CD4-positive, alpha-beta T cell (primary cell): ENCODE results near the gene RPUSD3. TPM values are rescaled to one million over a fixed set of nuclear protein-coding genes. Genes with fewer than 3 reads are reported as not detected.

Source experiments
- ATAC-seq: fragments of 200-7000 bp; cut with Tn5 transposase; one replicate; pipeline ENCODE4 v1.10.0; 2022; ENCODE audit warnings: mild to moderate bottlenecking; ENCODE audit not compliant: poor library complexity
- CTCF ChIA-PET: fragments of 350-600 bp; sonication (Branson Sonifier 250); formaldehyde crosslinking; loops from one replicate; lab custom pipeline; 2021; ENCODE audit warnings: antibody characterized with exemption, inconsistent platforms; lab: Charles Lee
- POLR2A ChIA-PET: fragments of 350-600 bp; sonication (Branson Sonifier 250); formaldehyde crosslinking; loops from one replicate; lab custom pipeline; 2021; ENCODE audit warnings: antibody characterized with exemption, inconsistent platforms; lab: Charles Lee
- DNase-seq, 14 experiments: peaks; one replicate each; pipeline ENCODE4 v3.0.0-alpha.2; 2013 to 2020; ENCODE audit warnings: mixed read lengths in 2 of 14
- H3K27ac ChIP-seq, 2 donors: one replicate each; pipeline versions ENCODE4 v1.5.1 to v1.7.0; 2013; ENCODE audit warnings: low read length in 2 of 2, low read depth in 1 of 2, mild to moderate bottlenecking in 1 of 2
- H3K27me3 ChIP-seq, 2 experiments: 1 replicate in 1 of 2; 2 replicates in 1 of 2; pipeline versions ENCODE4 v1.6.1 to v1.7.0; 2013; ENCODE audit warnings: low read length in 2 of 2, control low read depth in 1 of 2, mild to moderate bottlenecking in 1 of 2, moderate library complexity in 1 of 2; ENCODE audit not compliant: insufficient read depth in 2 of 2, control insufficient read depth in 1 of 2
- H3K36me3 ChIP-seq: one replicate; pipeline ENCODE4 v1.6.1; 2013; ENCODE audit warnings: low read length, control low read depth; ENCODE audit not compliant: insufficient read depth
- H3K4me1 ChIP-seq: one replicate; pipeline ENCODE4 v1.6.1; 2013; ENCODE audit warnings: low read length, control low read depth; ENCODE audit not compliant: insufficient read depth
- H3K4me3 ChIP-seq: one replicate; pipeline ENCODE4 v1.5.1; 2013; ENCODE audit warnings: mild to moderate bottlenecking, low read length, moderate library complexity
- H3K9me3 ChIP-seq, 2 experiments: 1 replicate in 1 of 2; 2 replicates in 1 of 2; pipeline versions ENCODE4 v1.6.1 to v1.7.0; 2013; ENCODE audit warnings: low read length in 2 of 2, mild to moderate bottlenecking in 2 of 2, control low read depth in 1 of 2, moderate library complexity in 1 of 2; ENCODE audit not compliant: control insufficient read depth in 1 of 2, insufficient read depth in 1 of 2
- H3K27ac Mint-ChIP-seq: one replicate; pipeline ENCODE4 v1.8.0; 2020; ENCODE audit warnings: mixed read lengths
- H3K27me3 Mint-ChIP-seq: one replicate; pipeline ENCODE4 v1.8.0; 2021; ENCODE audit warnings: mixed read lengths
- H3K36me3 Mint-ChIP-seq: one replicate; pipeline ENCODE4 v1.8.0; 2021; ENCODE audit warnings: low read depth, mixed read lengths
- H3K4me1 Mint-ChIP-seq: one replicate; pipeline ENCODE4 v1.8.0; 2021; ENCODE audit warnings: low read depth, mixed read lengths
- H3K4me3 Mint-ChIP-seq: one replicate; pipeline ENCODE4 v1.8.0; 2020; ENCODE audit warnings: mild to moderate bottlenecking, mixed read lengths
- H3K9me3 Mint-ChIP-seq: one replicate; pipeline ENCODE4 v1.8.0; 2020; ENCODE audit warnings: mixed read lengths
- intact Hi-C, 2 experiments: fragments of 100-400 bp; cut with DNase I in 1 of 2; cut with micrococcal nuclease in 1 of 2; formaldehyde crosslinking; loops; one replicate each; pipeline versions ENCODE4 v1.15.1 to v1.9.0; 2023 to 2025; cut with DNase I, micrococcal nuclease
- total RNA-seq, 174 experiments: library from RNA in 2 of 174; stranded (reverse) in 2 of 174; gene quantifications; one replicate each; pipeline ENCODE4 v1.2.3 and lab custom pipeline; 2021 to 2026
- TF ChIP-seq, protein P1 (sequence below): fragments of 200-600 bp; IDR thresholded peaks from one replicate; pipeline ENCODE4 v1.8.0; 2022; ENCODE audit warnings: antibody characterized with exemption, mild to moderate bottlenecking

RPUSD3 gene
- total RNA-seq, 2 experiments from 2014 or later: 7.9 to 8.1 TPM

DNA sequence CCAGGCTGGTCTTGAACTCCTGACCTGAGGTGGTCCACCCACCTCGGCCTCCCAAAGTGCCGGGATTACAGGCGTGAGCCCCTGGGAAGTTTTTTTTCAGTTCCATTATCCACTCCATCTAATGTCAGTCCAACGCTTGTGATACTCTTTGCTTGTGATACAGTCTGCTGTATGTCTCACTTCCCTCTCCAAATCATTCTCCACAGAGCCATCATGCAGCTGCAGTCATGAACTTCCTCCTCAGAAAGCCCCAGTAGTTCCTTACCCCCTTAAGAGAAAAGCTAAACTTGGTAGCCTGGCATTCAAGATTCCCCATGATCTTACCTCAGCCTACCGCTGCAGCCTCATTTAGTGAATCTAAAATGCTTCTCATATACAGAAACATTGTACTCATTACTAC lies 48.6 kb downstream of the RPUSD3 start:
- no peaks in the 10 kb centered on the region for H3K27me3 Mint-ChIP-seq
- TF ChIP-seq, protein P1, sequence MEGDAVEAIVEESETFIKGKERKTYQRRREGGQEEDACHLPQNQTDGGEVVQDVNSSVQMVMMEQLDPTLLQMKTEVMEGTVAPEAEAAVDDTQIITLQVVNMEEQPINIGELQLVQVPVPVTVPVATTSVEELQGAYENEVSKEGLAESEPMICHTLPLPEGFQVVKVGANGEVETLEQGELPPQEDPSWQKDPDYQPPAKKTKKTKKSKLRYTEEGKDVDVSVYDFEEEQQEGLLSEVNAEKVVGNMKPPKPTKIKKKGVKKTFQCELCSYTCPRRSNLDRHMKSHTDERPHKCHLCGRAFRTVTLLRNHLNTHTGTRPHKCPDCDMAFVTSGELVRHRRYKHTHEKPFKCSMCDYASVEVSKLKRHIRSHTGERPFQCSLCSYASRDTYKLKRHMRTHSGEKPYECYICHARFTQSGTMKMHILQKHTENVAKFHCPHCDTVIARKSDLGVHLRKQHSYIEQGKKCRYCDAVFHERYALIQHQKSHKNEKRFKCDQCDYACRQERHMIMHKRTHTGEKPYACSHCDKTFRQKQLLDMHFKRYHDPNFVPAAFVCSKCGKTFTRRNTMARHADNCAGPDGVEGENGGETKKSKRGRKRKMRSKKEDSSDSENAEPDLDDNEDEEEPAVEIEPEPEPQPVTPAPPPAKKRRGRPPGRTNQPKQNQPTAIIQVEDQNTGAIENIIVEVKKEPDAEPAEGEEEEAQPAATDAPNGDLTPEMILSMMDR: no peak
- no peak for ATAC-seq
- peaks cover 61% of the 10 kb centered on the region for H3K36me3 ChIP-seq
- peaks cover 78% of the 10 kb centered on the region for H3K36me3 Mint-ChIP-seq
- POLR2A ChIA-PET: no interaction called here
- H3K9me3 Mint-ChIP-seq: no peaks in the 10 kb centered on the region
- peaks cover 71% of the 10 kb centered on the region for H3K4me1 Mint-ChIP-seq
- no peak overlapping the region for H3K4me3 ChIP-seq
- H3K4me3 Mint-ChIP-seq: peak overlapping the region; percentile 86
- H3K27ac ChIP-seq: no peak overlapping the region
- peak in 1 of 14 experiments; percentile 32 for DNase-seq
- intact Hi-C loops: loop anchor here (2.0 to 10.0 kb wide), 2 partner anchors 60 to 96 kb away; partner anchors contain the start of genes BRPF1 (in 1 of the 2) and JAGN1 (in 1 of the 2)
- CTCF ChIA-PET: interaction anchor here (1.3 kb wide), 1 partner anchor 13 kb away, joined by 3 read pairs; no protein-coding TSS in a partner anchor
- no peaks in the 10 kb centered on the region for H3K27me3 ChIP-seq
- peaks cover 63% of the 10 kb centered on the region for H3K4me1 ChIP-seq
- H3K27ac Mint-ChIP-seq: peak overlapping the region; percentile 72
- no peaks in the 10 kb centered on the region for H3K9me3 ChIP-seq

- peaks cover 62% of the 10 kb centered on the region for H3K4me1 ChIP-seq
- Mint-ChIP-seq H3K4me3 (peak overlapping the region; percentile 89), H3K9me3 (no peaks in the 10 kb centered on the region), H3K4me1 (peaks cover 75% of the 10 kb centered on the region), H3K36me3 (peaks cover 78% of the 10 kb centered on the region), H3K27me3 (no peaks in the 10 kb centered on the region), H3K27ac (peak overlapping the region; percentile 78)
- ChIA-PET POLR2A (interaction anchor here (2.3 to 2.4 kb wide), 2 partner anchors 13 to 63 kb away, joined by 26 to 30 read pairs; partner anchors contain the start of gene BRPF1), CTCF (interaction anchor here (1.3 kb wide), 1 partner anchor 14 kb away, joined by 3 read pairs; no protein-coding TSS in a partner anchor)
- intact Hi-C loops: loop anchor here (2.0 to 10.0 kb wide), 6 partner anchors 48 to 528 kb away; partner anchors contain the start of genes BRPF1 (in 1 of the 2), EMC3 (in 1 of the 2), JAGN1 (in 1 of the 2) and RPUSD3 (in 1 of the 2)
- no peaks in the 10 kb centered on the region for H3K27me3 ChIP-seq
- DNase-seq (no peak), ATAC-seq (no peak)
- H3K4me3 ChIP-seq: peak overlapping the region; percentile 99
- H3K9me3 ChIP-seq: no peaks in the 10 kb centered on the region
- TF ChIP-seq, protein P1: no peak
- H3K27ac ChIP-seq: no peak overlapping the region
- H3K36me3 ChIP-seq: peaks cover 61% of the 10 kb centered on the region
Measured at GRCh38 chr3:9794400-9794799, 49.4 kb downstream of the RPUSD3 start.

DNA sequence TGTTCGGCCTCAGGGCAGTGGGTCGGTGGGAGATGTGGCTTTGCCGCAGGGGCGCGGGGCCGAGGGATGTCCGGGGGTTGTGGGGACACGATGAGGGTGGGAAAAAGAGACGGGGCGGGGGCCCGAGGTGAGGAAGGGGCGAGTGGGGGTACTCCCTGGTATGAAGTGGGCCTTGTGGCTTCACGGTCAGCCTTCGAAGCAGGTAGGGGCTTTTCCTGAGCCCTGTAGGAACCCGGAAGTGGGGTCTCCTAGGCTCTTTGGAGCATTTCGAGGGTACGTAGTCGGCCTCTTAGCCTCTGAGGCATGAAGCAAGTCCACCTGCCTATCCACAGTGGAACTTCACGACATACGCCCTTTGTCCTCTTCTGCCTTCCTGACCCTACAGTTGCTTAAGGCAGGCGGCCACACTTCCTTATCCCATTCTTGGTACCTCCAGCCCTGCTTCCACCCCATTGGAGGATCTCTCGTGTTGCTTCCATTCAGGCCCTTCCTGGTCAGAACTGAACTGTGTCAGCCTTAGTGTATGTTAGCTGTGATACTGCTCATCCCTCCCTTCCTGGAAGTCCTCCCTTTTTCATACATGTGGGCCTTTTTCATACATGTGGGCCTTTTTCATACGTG lies 50.5 kb downstream of the RPUSD3 start:
- TF ChIP-seq, protein P1: no peak
- Histone ChIP-seq H3K36me3 (peaks cover 58% of the 10 kb centered on the region), H3K9me3 (no peaks in the 10 kb centered on the region), H3K4me1 (peaks cover 62% of the 10 kb centered on the region), H3K27ac (peak overlapping the region; percentile 95 to 98), H3K4me3 (peak overlapping the region; percentile 99), H3K27me3 (no peaks in the 10 kb centered on the region)
- ATAC-seq: no peak
- H3K27me3 Mint-ChIP-seq: no peaks in the 10 kb centered on the region
- peak overlapping the region; percentile 99 for H3K4me3 Mint-ChIP-seq
- DNase-seq: peak in 4 of 14 experiments; percentile 7 to 61 (median 44)
- POLR2A ChIA-PET: interaction anchor here (0.7 to 2.7 kb wide), 34 partner anchors 10 to 527 kb away, joined by 3 to 64 read pairs (median 5); partner anchors contain the start of genes BRPF1, CAMK1, CRELD1 and EMC3
- intact Hi-C loops: loop anchor here (1.0 to 10.0 kb wide), 9 partner anchors 16 to 529 kb away; partner anchors contain the start of genes MTMR14 (in 2 of the 2), BRPF1 (in 1 of the 2), EMC3 (in 1 of the 2) and RPUSD3 (in 1 of the 2)
- H3K4me1 Mint-ChIP-seq: peaks cover 79% of the 10 kb centered on the region
- peak overlapping the region; percentile 99 for H3K27ac Mint-ChIP-seq
- CTCF ChIA-PET: interaction anchor here (1.0 to 1.5 kb wide), 4 partner anchors 15 to 140 kb away, joined by 5 to 8 read pairs (median 6); partner anchors contain the start of genes CRELD1 and OGG1
- H3K36me3 Mint-ChIP-seq: peaks cover 76% of the 10 kb centered on the region
- no peaks in the 10 kb centered on the region for H3K9me3 Mint-ChIP-seq
